ENCODE measurements around the gene MUC4. TPM values are rescaled to one million over a fixed set of nuclear protein-coding genes. Genes with fewer than 3 reads are reported as not detected.

Gene MUC4
- total RNA-seq, 4 donors from 2014 or later: 0.27 TPM; not detected in 3

DNA sequence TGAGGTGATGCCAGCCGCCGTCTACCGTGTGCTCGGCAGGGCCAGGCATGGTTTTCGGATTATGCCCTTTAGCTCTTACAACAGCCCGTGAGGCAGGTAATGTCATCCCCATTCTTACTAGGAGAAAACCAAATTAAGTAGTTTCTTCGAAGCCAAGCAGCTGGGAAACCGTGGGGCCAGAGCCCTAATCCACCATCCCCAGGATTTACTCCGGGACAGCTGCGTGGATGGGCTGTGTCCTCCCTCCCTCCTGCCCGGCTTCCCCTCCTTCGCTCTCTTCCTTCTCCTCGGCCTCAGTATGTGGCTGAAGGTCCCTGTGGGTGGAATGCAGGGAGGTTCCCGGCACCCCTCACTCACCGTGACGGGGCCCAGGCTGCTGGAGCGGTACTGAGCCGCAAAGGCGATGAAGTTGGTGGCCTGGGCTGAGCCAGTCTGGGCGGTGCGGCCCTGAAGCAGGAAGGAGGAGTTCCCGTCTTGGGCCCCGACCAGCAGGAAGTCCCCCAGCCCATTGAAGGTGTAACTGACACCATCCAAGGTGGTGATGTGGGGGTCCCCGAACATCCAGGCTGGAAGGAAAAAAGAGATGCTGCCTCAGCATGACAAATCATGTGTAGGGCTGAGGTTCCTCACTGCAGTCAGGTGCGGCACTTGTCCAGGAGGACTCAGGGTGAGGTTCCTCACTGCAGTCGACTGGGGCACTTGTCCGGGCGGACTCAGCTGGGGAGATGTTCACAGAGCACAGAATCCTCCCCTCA lies 48.5 kb downstream of the MUC4 start:
- TF ChIP-seq, protein P1, sequence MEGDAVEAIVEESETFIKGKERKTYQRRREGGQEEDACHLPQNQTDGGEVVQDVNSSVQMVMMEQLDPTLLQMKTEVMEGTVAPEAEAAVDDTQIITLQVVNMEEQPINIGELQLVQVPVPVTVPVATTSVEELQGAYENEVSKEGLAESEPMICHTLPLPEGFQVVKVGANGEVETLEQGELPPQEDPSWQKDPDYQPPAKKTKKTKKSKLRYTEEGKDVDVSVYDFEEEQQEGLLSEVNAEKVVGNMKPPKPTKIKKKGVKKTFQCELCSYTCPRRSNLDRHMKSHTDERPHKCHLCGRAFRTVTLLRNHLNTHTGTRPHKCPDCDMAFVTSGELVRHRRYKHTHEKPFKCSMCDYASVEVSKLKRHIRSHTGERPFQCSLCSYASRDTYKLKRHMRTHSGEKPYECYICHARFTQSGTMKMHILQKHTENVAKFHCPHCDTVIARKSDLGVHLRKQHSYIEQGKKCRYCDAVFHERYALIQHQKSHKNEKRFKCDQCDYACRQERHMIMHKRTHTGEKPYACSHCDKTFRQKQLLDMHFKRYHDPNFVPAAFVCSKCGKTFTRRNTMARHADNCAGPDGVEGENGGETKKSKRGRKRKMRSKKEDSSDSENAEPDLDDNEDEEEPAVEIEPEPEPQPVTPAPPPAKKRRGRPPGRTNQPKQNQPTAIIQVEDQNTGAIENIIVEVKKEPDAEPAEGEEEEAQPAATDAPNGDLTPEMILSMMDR (IDR thresholded peaks at IDR 0.05 in 4 of 5, conservative IDR thresholded peaks at IDR 0.05 in 1 of 5): no peak
- TF ChIP-seq POLR2A (IDR thresholded peaks at IDR 0.05): no peak
- no peak for DNase-seq
- no peaks in the 10 kb centered on the region for H3K9me3 ChIP-seq
- intact Hi-C loops (cut with DNase I; ENCODE audit: low total_unique reads) (no loop called here), in situ Hi-C loops (cut with MboI; ENCODE audit: low sequenced_read_pairs in 4 of 4) (no loop called here)
- H3K27ac ChIP-seq: no peak overlapping the region
- no peaks in the 10 kb centered on the region for H3K36me3 ChIP-seq
- no peaks in the 10 kb centered on the region for H3K4me1 ChIP-seq
- H3K4me3 ChIP-seq: no peak overlapping the region
- H3K27me3 ChIP-seq: peaks cover 31 to 57% (median 31%) of the 10 kb centered on the region in 3 donors
- peak in 1 of 2 donors; percentile 25 for ATAC-seq

DNA sequence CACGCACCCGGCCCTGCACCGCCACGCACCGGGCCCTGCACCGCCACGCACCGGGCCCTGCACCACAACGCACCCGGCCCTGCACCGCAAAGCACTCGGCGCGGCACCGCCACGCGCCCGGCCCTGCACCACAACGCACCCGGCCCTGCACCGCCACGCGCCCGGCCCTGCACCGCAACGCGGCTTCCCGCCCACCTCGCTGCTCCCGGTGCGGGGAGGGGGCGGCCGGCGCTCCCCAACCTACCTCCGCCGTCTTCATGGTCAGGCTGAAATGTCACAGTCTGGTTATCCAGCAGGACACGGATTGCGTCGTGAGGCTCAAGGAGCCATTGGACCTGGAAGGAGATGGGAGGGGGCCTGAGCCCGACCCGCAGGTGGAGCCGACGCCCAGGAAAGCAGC lies 49.1 kb downstream of the MUC4 start:
- H3K4me3 ChIP-seq: no peak overlapping the region
- H3K27ac ChIP-seq: no peak overlapping the region
- H3K4me1 ChIP-seq: no peaks in the 10 kb centered on the region
- ATAC-seq (no peak), DNase-seq (no peak)
- in situ Hi-C loops (cut with MboI; ENCODE audit: low sequenced_read_pairs in 4 of 4) (no loop called here), intact Hi-C loops (cut with DNase I; ENCODE audit: low total_unique reads) (no loop called here)
- H3K36me3 ChIP-seq: no peaks in the 10 kb centered on the region
- H3K9me3 ChIP-seq: no peaks in the 10 kb centered on the region
- peaks cover 36 to 63% (median 37%) of the 10 kb centered on the region in 3 donors for H3K27me3 ChIP-seq
- no peak for TF ChIP-seq POLR2A (IDR thresholded peaks at IDR 0.05)
- TF ChIP-seq, protein P1 (IDR thresholded peaks at IDR 0.05 in 4 of 5, conservative IDR thresholded peaks at IDR 0.05 in 1 of 5): no peak

- H3K27ac ChIP-seq: no peak overlapping the region
- H3K36me3 ChIP-seq: no peaks in the 10 kb centered on the region
- TF ChIP-seq, protein P1 (IDR thresholded peaks at IDR 0.05 in 4 of 5, conservative IDR thresholded peaks at IDR 0.05 in 1 of 5): no peak
- no peak for TF ChIP-seq POLR2A (IDR thresholded peaks at IDR 0.05)
- no peaks in the 10 kb centered on the region for H3K4me1 ChIP-seq
- peaks cover 40 to 67% (median 41%) of the 10 kb centered on the region in 3 donors for H3K27me3 ChIP-seq
- ATAC-seq: no peak
- intact Hi-C loops (cut with DNase I; ENCODE audit: low total_unique reads): no loop called here
- no peak for DNase-seq
- in situ Hi-C loops (cut with MboI; ENCODE audit: low sequenced_read_pairs in 4 of 4): no loop called here
- H3K9me3 ChIP-seq: no peaks in the 10 kb centered on the region
- no peak overlapping the region for H3K4me3 ChIP-seq
Measured at GRCh38 chr3:195762249-195762585, 49.5 kb downstream of the MUC4 start.

DNA sequence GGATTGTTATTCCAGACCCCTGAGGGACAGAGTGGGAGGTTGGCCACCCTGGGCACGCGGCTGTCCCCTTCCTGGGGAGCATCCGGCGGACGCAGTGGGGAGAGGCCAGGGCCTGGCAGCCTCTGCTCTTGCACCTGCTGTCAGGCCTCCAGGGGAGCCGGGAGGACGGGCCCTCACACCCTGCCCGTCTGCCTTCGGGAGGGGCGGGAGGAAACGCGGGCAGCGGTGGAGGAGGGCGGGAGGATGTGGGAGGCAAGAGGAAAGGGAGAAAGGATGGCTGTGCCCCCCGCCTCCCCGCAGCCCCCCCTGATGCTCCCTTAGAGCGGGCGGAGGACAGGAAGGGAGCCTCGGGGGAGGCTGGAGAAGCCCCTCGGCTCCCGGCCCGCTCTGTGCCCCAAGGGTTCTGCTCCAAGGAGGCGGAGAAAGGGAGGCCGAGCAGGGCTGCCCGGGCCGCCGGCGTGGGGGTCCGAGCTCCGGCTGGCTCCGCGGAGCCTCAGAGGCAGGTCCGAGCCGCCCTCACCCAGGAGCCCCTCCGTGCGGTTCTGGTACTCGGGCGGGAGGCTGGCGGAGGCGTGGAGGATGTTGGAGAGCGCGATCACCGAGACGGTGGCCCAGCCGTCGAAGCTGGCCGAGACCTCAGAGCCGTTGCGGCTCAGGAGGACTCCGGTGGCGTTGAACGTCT lies 50.0 kb downstream of the MUC4 start:
- DNase-seq (no peak), ATAC-seq (no peak)
- Histone ChIP-seq H3K36me3 (no peaks in the 10 kb centered on the region), H3K4me3 (no peak overlapping the region), H3K4me1 (no peaks in the 10 kb centered on the region), H3K27me3 (peaks cover 43 to 67% (median 45%) of the 10 kb centered on the region in 3 donors), H3K27ac (no peak overlapping the region), H3K9me3 (no peaks in the 10 kb centered on the region)
- in situ Hi-C loops (cut with MboI; ENCODE audit: low sequenced_read_pairs in 4 of 4): no loop called here
- no peak for TF ChIP-seq POLR2A (IDR thresholded peaks at IDR 0.05)
- TF ChIP-seq, protein P1 (IDR thresholded peaks at IDR 0.05 in 4 of 5, conservative IDR thresholded peaks at IDR 0.05 in 1 of 5): no peak
- intact Hi-C loops (cut with DNase I; ENCODE audit: low total_unique reads): no loop called here

All from gastrocnemius medialis (tissue), 4 donors.